Left hindlimb (tissue), 1 donor: ENCODE results near the gene EDAR.

Experiments
- DNase-seq: peaks from one replicate; pipeline ENCODE4 v3.0.0-alpha.2; 2018

The EDAR gene

GRCh38 chr2:109000738-109001137 lies 11.7 kb upstream of the EDAR start:
- DNase-seq: no peak

- no peak for DNase-seq
Observed at GRCh38 chr2:108998911-108999310, 9.9 kb upstream of the EDAR start.

- DNase-seq: no peak
Observed at GRCh38 chr2:108994178-108994577, 5.2 kb upstream of the EDAR start.

GRCh38 chr2:108993095-108993937 lies 4.3 kb upstream of the EDAR start:
- DNase-seq: no peak

- DNase-seq: no peak
Observed at GRCh38 chr2:108988076-108988795, 784 bp downstream of the EDAR start.

- no peak for DNase-seq
Observed at GRCh38 chr2:108986916-108987510, 2.0 kb downstream of the EDAR start.

GRCh38 chr2:108983610-108984009 lies 5.4 kb downstream of the EDAR start:
- DNase-seq: no peak

- DNase-seq: no peak
Observed at GRCh38 chr2:108983061-108983460, 6.0 kb downstream of the EDAR start.

- DNase-seq: no peak
Observed at GRCh38 chr2:108982259-108982679, 6.8 kb downstream of the EDAR start.

- DNase-seq: no peak
Observed at GRCh38 chr2:108981846-108982245, 7.2 kb downstream of the EDAR start.

- no peak for DNase-seq
Observed at GRCh38 chr2:108980076-108980475, 8.9 kb downstream of the EDAR start.

- no peak for DNase-seq
Observed at GRCh38 chr2:108979461-108979860, 9.6 kb downstream of the EDAR start.

- no peak for DNase-seq
Observed at GRCh38 chr2:108978709-108979111, 10.3 kb downstream of the EDAR start.

GRCh38 chr2:108975613-108976435 lies 13.2 kb downstream of the EDAR start:
- no peak for DNase-seq

- DNase-seq: no peak
Observed at GRCh38 chr2:108974674-108975073, 14.3 kb downstream of the EDAR start.

- no peak for DNase-seq
Observed at GRCh38 chr2:108972663-108973062, 16.4 kb downstream of the EDAR start.

- DNase-seq: no peak
Observed at GRCh38 chr2:108971661-108972566, 17.1 kb downstream of the EDAR start.

- DNase-seq: no peak
Observed at GRCh38 chr2:108970369-108970768, 18.7 kb downstream of the EDAR start.

- DNase-seq: no peak
Observed at GRCh38 chr2:108969856-108970255, 19.2 kb downstream of the EDAR start.

GRCh38 chr2:108968619-108969018 lies 20.4 kb downstream of the EDAR start:
- no peak for DNase-seq

GRCh38 chr2:108967757-108968156 lies 21.3 kb downstream of the EDAR start:
- no peak for DNase-seq
